Frontal cortex (tissue), 4 donors: Measurements from ENCODE around the gene MCRS1. TPM values are rescaled to one million over a fixed set of nuclear protein-coding genes. Genes with fewer than 3 reads are reported as not detected.
"Not testable (repeated sequence)": the region's sequence is repeated elsewhere in the genome, so short reads cannot be mapped to it uniquely, and the experiment has no call there.

Experiments used
- DNase-seq, 2 donors: peaks; one replicate each; pipeline ENCODE4 v3.0.0; 2012; ENCODE audit warnings: low spot score in 2 of 2
- FAIRE-seq: peaks from 2 replicates; lab custom pipeline; 2012; peaks lifted over from hg19 to GRCh38; lab: Jason Lieb, UNC
- small RNA-seq: library from RNA; depleted of rRNA; stranded (forward); fragments of <200 nt; gene quantifications from one replicate; pipeline ENCODE3, GENCODE V24; 2014
- total RNA-seq: library from RNA; depleted of rRNA; stranded (reverse); fragments of >200 nt; gene quantifications from one replicate; pipeline ENCODE4 v1.2.3, GENCODE V29; 2014
- donor health status: control.
- donor health status: control.
- donor health status: control.

MCRS1 gene
- total RNA-seq, 1 donor from 2014 or later, result 35.9 TPM

- FAIRE-seq, result no peak
- DNase-seq, result no peak
These were observed 40.4 kb downstream of the MCRS1 start for GRCh38 chr12:49527361-49528130.

DNA sequence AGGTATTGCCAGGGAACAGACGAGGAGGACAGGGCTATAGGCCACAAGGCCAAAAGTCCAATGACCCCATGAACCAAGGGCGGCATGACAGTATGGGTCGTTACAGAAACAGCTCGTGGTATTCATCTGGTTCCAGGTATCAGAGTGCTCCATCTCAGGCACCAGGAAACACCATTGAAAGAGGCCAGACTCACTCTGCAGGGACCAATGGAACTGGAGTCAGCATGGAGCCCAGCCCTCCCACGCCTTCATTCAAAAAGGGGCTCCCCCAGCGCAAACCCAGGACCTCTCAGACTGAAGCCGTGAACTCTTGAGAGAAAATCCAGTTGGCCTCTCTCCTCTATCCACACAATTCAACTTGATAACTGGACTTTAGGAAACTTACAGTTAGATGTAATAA is 42.0 kb downstream of the MCRS1 start:
- FAIRE-seq (no peak), DNase-seq (no peak)

- no peak for DNase-seq
These were observed 43.1 kb downstream of the MCRS1 start for GRCh38 chr12:49524660-49525324.

DNA sequence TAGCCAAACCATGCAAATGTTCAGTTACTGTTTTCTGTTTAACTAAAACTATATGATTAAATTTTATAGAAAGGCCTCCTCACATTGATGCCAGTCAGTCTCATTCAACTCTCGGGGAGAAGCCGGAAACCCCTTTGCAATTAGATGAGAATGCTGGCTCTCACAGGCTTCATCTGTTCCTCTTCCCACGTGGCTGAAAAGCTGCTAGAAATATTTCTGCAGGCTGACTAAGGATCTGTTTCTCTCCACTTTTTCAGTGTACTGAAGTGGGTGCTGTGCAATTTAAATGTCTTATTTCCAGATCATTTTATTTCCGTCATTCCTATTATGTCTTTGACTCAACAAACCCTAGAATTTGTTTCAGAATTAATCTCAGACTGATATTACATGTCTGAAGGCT is 46.6 kb downstream of the MCRS1 start:
- DNase-seq, result no peak
- no peak for FAIRE-seq

More at GRCh38 chr12:49524660-49525324, 43.1 kb downstream of the MCRS1 start:
- no peak for FAIRE-seq

DNA sequence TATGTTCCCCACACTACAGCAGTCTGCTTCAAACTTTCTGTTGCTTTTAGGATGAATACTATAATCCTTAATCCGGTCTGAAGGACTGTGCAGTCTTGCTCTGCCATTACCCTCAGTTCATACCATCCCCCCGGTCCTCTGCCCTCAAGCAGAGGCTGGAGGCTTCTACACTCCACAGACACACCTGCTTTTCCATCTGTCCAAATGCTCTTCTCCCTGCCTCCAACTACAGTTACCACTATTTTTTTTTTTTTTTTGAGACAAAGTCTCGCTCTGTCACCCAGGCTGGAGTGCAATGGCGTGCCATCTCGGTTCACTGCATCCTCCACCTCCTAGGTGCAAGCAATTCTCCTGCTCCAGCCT is 48.4 kb downstream of the MCRS1 start:
- FAIRE-seq (no peak), DNase-seq (no peak)

- DNase-seq (no peak), FAIRE-seq (no peak)
These were observed 48.9 kb downstream of the MCRS1 start for GRCh38 chr12:49518914-49519573.

DNA sequence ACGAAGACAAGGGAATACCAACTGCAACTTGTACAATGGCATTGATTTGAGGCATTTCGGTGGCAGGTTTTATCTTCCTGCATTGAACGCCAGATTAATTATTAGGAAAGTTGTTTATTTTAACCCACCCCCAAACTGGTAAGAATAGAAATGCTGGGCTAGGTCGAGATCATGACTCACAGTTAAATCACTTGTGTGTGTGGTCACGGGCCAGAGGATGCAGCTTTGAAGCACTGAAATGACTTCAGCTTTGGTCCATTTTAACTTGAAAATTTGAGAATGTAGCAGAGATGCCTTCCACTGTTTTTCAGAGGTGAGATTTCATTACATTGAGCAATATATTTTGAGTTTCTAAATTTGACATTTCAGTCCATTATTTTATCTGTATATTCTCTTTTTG is 52.7 kb downstream of the MCRS1 start:
- DNase-seq (no peak), FAIRE-seq (no peak)

DNA sequence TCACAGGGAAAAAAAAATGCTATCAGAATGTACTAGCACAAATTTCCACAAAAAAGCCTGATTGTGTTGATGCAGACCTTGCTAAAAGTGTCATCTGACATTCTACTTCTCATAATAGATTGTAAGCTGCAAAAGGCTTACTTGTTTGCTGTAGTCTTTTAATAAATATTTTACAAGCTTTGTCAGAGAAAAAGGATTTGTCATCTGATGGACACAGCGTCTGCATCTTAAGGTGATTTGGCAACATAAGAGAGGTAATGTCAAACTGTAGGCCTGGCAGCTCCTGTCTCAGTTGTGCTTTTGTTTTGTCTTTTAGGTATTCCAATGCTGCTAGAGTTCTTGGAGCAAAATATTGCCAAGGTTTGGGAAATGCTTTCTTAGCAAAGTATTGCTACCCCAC is 55.4 kb downstream of the MCRS1 start:
- DNase-seq (no peak), FAIRE-seq (no peak)

DNA sequence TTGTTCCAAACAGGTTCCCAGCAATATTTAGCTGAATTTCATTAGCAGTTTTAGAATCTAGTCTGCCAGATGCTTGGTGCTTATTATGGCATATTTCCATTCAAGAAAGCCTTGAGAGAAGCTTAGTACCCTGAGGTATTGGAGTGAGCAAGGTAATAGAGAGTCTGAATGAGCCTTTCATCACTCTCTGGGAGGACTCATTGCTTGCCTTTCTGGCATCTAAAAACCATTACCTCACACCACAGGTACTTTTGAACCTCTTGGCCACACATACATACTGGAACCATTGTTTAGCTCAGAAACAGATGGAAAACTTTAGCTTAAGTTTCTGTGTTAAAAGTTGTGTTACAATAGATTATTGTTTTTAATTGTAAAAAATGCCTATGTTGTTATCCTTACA is 56.5 kb downstream of the MCRS1 start:
- FAIRE-seq, result no peak

GRCh38 chr12:49509681-49510080 is 58.3 kb downstream of the MCRS1 start:
- DNase-seq, FAIRE-seq: not testable (repeated sequence)

More for the DNA sequence above, 56.5 kb downstream of the MCRS1 start:
- DNase-seq, result no peak

Small RNAs within 50 kb of the gene (small RNA-seq; reads per million reads assigned to genes)
- not detected for gene POLR2KP1
- gene RNU6-834P, result not detected

Other genes with a start within 250 kb of the MCRS1 start
- 2.9 TPM for gene TROAP, start 244.9 kb downstream of the MCRS1 start, total RNA-seq
- gene C1QL4, start 231.0 kb downstream of the MCRS1 start, total RNA-seq, result 0.41 TPM
- gene DNAJC22, start 221.3 kb downstream of the MCRS1 start, total RNA-seq, result under 0.01 TPM
- gene SPATS2, start 200.7 kb downstream of the MCRS1 start, total RNA-seq, result 50.5 TPM
- gene KCNH3, start 29.1 kb downstream of the MCRS1 start, total RNA-seq, result 3.7 TPM
- 0.41 TPM for gene FAM186B, start 37.5 kb upstream of the MCRS1 start, total RNA-seq
- 19.2 TPM for gene PRPF40B, start 55.4 kb upstream of the MCRS1 start, total RNA-seq
- 9.0 TPM for gene FMNL3, start 139.3 kb upstream of the MCRS1 start, total RNA-seq
- gene TMBIM6, start 173.4 kb upstream of the MCRS1 start, total RNA-seq, result 284 TPM